GM18909 (cell line): ENCODE measurements around the gene ANKHD1.
A peak's percentile ranks its signal among the peaks of the same experiment; 100 is the strongest.

Experiments
- ATAC-seq: cut with Tn5 transposase; IDR thresholded peaks from one replicate; pipeline ENCODE4 v1.9.1; 2021; ENCODE audit warnings: mild to moderate bottlenecking; ENCODE audit not compliant: unreplicated experiment, poor library complexity

Gene ANKHD1, protein sequence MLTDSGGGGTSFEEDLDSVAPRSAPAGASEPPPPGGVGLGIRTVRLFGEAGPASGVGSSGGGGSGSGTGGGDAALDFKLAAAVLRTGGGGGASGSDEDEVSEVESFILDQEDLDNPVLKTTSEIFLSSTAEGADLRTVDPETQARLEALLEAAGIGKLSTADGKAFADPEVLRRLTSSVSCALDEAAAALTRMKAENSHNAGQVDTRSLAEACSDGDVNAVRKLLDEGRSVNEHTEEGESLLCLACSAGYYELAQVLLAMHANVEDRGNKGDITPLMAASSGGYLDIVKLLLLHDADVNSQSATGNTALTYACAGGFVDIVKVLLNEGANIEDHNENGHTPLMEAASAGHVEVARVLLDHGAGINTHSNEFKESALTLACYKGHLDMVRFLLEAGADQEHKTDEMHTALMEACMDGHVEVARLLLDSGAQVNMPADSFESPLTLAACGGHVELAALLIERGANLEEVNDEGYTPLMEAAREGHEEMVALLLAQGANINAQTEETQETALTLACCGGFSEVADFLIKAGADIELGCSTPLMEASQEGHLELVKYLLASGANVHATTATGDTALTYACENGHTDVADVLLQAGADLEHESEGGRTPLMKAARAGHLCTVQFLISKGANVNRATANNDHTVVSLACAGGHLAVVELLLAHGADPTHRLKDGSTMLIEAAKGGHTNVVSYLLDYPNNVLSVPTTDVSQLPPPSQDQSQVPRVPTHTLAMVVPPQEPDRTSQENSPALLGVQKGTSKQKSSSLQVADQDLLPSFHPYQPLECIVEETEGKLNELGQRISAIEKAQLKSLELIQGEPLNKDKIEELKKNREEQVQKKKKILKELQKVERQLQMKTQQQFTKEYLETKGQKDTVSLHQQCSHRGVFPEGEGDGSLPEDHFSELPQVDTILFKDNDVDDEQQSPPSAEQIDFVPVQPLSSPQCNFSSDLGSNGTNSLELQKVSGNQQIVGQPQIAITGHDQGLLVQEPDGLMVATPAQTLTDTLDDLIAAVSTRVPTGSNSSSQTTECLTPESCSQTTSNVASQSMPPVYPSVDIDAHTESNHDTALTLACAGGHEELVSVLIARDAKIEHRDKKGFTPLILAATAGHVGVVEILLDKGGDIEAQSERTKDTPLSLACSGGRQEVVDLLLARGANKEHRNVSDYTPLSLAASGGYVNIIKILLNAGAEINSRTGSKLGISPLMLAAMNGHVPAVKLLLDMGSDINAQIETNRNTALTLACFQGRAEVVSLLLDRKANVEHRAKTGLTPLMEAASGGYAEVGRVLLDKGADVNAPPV (N-terminal part only)

DNA sequence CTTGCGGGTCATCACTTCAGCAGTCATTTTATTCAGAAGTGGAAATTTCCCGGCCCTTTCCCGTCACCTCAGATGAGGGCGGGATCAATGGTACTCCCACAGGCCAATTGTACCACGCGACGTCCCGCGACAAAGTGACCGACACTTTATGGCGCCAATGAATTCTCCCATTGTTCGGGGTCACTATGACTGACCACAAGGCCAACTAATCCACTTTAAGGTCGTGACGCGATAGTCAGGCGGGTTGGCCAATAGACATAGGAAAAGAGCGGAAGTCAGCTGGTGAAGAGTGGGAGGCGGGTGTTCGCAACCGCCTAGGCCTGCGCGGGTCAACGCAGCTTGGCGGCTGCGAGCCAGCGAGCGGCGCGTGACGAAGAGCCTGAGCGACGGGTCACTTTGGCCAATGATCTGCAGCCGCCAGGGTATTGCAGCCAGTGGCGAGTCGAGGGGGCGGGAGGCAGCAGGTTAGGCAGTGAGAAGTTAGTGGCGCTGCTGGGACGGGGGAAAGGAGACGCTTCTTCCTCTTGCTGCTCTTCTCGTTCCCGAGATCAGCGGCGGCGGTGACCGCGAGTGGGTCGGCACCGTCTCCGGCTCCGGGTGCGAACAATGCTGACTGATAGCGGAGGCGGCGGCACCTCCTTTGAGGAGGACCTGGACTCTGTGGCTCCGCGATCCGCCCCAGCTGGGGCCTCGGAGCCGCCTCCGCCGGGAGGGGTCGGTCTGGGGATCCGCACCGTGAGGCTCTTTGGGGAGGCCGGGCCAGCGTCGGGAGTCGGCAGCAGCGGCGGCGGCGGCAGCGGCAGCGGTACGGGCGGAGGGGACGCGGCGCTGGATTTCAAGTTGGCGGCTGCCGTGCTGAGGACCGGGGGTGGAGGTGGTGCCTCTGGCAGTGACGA, at the start of gene ANKHD1:
Gene ANKHD1, plus strand, starts transcription at position 472 of the 896 bp plus-strand sequence. Its CDS starts 135 bp downstream, at position 607.
- peak; percentile 84 for ATAC-seq

DNA sequence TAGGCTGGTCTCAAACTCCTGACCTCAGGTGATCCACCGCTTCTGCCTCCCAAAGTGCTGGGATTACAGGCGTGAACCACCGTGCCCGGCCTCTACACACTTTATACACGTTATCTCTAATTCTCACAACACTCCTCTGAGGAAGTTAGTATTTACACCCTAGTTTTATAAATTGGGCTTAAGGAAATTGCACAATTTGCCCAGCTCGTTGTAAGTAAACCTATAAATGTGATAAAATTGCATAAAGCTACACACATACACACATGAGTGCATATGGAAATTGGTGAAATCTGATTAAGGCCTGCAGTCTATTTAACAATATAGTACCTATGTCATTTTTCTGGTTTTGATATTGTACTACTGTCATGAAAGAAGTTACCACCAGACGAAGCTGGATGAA, 46.1 kb upstream of the ANKHD1 start:
- ATAC-seq = no peak

DNA sequence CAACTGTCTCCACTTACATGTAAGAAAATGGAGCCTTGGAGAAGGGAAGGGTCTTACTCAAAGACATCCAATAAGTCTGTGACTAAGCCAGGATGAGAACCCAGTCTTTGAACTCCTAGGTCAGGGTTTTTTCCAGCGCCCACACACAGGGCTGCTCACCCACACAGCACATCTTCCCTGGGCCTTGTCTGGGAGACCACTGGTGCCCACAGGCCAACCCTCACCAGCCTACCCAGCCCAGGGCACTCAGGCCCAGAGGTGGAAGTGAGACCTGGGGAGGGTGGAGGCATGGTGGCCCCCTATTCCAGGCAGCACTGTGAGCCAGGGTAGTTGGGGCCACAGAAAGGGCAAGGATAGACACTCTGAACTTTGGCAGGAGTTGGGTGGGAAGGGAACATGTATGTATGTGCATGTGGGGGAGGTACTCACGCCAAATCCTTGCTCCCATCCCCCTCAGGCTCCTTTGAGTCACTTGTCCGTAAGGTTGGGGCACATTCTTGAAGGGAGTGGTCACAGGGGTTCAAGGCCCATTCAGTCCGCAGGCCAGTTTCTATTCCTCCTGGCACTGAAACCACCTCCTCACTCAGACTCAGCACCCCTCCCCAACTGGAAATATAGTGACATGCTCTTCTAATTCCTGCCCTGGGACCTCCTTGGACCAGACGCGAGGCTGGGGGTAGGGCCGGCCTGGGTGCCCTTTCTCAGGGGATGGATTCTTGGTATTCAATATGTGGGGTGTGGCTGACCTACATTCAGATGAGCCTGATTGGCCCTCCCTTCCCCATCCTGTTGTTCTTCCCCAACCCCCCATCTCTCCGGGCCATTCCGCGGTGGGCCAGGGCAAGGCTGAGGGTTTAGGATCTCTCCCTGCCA, 44.5 kb upstream of the ANKHD1 start:
- ATAC-seq = peak; percentile 15

DNA sequence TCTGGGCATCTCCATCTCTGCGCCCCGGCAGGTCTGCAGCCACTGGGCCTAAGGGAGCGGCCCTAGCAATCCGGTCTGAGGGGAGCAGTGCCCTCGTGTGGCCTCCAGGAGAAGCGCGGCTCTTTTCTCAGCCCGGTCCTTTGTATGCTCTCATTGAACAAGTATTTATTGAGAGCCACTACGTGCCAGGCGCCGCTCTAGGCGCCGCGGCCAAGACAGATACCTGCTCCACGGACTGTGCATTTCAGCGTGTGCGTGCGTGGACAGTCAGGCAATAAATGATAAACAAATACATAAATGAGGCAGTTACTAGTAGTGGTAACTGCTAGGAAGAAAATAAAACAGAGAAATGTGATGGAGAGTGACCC, 43.9 kb upstream of the ANKHD1 start:
- ATAC-seq = peak; percentile 95

DNA sequence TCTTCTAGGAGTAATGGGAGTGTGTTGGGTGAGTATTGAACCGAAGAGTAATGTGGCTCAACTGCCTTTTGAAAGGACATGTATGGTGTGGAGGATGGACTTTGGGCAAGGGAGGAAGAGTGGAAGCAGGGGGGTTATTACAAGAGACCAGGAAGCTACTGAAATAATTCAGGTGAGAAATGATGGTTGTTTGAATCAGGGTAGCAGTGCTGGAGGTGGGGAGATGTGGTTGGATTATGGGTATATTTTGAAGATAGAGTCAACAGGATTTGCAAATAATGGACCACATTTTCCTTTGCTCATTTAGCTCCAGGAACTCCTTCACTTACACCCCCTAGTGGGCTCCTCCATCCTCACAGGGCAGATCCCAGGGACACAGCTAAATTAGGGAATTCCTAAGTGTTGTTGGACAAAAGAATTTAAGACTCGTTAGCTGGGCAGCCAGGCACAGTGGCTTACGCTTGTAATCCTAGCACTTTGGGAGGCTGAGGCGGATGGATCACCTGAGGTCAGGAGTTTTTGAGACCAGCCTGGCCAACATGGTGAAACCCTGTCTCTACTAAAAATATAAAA, 42.8 kb upstream of the ANKHD1 start:
- no peak for ATAC-seq

DNA sequence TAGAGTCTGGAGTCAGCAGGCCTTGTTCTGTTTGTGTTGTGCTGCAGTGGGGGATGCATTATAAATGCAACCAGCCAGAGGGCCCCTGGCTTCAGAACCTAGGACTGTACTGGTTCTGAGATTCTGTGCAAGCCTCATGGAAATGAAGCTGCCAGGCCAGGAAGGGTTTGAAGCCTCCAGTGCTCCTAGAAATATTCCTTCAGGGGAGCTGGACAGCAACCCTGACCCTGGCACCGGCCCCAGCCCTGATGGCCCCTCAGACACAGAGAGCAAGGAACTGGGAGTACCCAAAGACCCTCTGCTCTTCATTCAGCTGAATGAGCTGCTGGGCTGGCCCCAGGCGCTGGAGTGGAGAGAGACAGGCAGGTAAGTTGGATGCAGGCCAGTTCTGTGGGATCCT, 41.5 kb upstream of the ANKHD1 start, which contains the start of gene SLC4A9:
Gene SLC4A9, plus strand, starts transcription at position 94 of the 400 bp plus-strand sequence. Its CDS starts 43 bp downstream, at position 137.
- no peak for ATAC-seq

DNA sequence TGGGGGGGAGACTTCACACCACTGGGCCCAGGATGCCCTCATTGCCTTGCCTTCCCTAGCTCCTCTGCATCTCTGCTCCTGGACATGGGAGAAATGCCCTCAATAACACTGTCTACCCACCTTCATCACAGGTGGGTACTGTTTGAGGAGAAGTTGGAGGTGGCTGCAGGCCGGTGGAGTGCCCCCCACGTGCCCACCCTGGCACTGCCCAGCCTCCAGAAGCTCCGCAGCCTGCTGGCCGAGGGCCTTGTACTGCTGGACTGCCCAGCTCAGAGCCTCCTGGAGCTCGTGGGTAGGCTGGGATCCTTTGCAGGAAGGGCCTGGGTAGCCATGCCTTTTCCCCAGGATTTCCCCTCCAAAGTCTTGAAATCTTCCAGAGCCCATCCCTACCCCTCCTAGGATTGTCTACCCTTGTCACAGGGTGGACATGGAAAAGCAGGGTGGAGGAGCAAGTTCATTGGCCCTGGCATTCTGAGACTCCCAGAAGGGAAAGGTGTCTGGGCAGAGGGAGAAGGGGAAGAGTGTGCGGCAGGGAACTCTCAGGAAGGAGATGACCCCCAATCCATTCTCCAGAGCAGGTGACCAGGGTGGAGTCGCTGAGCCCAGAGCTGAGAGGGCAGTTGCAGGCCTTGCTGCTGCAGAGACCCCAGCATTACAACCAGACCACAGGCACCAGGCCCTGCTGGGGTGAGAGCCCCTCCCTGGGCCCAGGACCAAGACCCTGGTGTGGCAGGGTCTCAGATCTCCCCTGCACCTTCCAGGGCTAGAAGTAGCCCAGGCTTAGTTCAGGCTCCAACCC, 40.8 kb upstream of the ANKHD1 start:
- no peak for ATAC-seq

DNA sequence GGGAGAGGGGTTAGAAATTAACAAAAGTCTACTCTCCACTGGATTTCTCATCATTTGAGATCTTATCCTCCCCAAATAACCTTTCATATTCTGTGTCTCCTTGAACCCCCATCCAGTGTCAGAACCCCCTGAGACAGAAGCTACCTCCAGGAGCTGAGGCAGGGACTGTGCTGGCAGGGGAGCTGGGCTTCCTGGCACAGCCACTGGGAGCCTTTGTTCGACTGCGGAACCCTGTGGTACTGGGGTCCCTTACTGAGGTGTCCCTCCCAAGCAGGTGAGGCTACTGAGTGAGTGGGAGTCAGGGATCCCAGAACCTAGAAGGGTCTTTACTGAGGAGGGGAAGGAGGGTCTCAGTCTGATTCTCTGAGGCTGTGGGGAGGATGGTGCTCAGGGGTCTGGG, 39.7 kb upstream of the ANKHD1 start:
- no peak for ATAC-seq

DNA sequence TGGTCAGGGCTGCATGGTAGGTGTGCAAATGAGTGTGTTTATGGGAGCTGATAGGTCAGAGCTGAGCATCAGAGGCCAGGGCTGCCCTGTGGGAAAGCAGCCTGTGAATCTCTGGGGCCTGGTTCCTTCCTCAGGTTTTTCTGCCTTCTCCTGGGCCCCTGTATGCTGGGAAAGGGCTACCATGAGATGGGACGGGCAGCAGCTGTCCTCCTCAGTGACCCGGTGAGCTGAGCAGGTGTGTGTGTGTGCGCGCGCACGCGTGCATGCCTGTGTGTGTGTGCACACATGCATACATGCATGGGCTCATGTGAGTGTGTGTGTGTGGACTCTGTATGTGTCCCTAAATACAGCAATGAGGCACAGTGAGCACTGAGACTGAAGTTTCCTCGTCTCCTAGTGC, 39.3 kb upstream of the ANKHD1 start:
- ATAC-seq = no peak

DNA sequence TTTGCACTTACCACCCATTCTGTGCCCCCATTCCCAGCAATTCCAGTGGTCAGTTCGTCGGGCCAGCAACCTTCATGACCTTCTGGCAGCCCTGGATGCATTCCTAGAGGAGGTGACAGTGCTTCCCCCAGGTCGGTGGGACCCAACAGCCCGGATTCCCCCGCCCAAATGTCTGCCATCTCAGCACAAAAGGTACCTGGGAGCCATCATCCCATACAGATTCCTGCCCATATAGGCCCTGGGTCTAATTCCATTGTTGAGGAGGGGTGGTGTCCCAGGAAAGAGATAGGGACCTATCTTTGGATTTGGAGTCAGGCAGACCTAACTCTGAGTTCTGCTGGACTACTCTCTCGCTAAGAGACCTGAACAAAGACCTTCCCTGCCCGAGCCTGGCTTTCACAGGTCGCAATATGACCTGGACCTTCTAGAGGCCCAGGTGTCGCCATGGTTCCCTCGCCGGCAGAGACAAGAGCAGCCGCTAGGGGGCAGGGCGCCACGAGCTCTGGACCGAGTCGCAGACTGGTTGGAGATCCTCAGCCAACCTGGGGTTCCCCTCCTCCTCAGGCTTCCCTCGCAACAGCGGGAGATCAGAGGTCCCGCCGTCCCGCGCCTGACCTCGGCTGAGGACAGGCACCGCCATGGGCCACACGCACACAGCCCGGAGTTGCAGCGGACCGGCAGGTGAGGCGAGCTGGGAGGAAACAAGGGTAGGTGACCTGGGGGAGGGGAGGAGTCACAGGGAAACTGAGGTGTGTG, 38.6 kb upstream of the ANKHD1 start:
- ATAC-seq = peak; percentile 89

DNA sequence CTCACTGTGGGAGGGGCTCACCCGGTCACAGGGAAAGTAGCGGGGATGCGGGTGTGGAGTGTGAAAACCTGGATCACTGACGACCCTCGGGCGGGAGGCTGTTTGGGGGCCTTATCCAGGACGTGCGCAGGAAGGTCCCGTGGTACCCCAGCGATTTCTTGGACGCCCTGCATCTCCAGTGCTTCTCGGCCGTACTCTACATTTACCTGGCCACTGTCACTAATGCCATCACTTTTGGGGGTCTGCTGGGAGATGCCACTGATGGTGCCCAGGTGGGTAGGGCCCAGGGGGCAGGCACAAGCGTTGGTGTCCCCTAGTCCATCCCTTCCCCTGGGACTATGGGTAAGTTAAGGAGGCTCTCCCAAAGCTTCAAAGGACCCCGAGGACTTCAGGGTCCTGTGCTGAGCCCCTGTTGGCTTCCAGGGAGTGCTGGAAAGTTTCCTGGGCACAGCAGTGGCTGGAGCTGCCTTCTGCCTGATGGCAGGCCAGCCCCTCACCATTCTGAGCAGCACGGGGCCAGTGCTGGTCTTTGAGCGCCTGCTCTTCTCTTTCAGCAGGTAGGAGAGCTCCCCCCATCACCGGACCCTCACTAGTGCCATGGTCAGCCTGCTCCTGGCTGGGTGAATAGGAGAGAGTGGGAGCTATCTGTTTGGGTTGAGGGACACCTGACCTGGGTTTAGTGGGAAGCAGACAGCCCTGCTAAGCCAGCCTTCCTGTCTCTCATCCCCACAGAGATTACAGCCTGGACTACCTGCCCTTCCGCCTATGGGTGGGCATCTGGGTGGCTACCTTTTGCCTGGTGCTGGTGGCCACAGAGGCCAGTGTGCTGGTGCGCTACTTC, 37.8 kb upstream of the ANKHD1 start:
- no peak for ATAC-seq

DNA sequence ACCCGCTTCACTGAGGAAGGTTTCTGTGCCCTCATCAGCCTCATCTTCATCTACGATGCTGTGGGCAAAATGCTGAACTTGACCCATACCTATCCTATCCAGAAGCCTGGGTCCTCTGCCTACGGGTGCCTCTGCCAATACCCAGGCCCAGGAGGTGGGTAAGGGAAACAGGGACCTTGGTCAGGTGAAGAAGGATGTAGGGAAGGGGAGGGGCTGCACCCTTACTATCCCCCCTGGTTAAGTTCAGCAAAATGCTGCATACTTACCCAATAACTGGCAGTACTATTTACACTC, 37.2 kb upstream of the ANKHD1 start:
- no peak for ATAC-seq

DNA sequence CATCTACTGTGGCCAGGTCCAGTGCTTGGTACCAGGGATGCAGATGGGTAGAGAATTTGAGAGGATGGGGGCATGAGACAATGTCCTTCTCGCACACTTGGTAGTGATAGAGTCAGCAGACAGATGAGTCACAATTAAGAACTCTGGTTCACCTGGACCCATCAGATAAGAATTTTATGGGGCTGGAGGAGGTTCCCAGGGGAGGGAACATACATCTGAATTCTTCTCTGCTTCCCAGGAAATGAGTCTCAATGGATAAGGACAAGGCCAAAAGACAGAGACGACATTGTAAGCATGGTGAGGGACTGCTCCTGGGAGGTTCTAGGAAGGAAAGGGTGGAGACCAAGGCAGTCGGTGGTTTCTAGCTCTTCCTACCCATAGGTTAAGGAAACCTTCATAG, 36.4 kb upstream of the ANKHD1 start:
- ATAC-seq = no peak

DNA sequence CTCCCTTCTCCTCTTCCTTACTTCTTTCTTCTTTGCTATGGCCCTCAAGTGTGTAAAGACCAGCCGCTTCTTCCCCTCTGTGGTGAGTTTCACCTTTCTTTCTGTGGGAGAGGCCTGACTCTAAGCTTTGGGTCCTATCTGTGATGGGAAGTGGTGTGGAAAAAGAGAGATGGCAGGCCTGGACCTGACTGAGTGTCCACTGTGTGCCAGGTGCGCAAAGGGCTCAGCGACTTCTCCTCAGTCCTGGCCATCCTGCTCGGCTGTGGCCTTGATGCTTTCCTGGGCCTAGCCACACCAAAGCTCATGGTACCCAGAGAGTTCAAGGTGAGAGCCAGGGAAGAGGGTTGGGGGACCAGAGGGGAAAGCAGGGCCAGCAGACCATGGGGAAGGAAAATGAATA, 35.7 kb upstream of the ANKHD1 start:
- no peak for ATAC-seq

DNA sequence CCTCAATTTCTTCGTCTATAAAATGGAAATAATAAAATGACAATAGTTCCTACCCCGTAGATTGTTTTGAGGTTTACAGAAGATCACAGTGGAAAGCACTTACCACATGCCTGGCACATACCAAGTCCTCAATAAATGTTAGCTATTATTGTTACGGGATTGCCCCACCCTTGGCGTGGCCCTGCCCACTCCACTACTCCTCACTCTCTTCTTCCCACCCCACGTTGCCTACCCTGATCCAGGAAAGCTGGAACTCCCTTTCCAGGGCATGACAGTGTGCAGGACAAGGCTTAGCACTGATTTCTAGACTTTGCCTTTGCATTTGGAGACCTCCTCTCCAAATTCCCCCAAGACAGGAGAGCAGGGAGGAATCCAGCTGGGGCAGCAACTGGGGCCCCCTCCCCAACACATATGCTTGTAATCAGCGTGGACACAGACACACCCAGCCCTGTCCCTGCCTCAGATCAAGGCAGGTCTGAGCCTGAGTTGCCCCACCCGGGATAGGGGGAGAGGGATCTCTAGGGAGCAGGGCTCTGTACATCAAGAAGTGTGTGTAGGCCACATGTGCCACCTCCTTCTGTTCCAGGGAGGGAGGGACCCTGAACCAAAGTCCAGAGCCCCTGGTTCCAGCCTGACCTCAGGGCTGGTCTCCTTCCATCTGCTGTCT, 34.9 kb upstream of the ANKHD1 start:
- ATAC-seq = no peak
